D721Med (cell line): ENCODE data around the gene ECE2.

ENCODE experiments used
- DNase-seq: peaks from one replicate; pipeline ENCODE4 v3.0.0; 2011; ENCODE audit warnings: low spot score; ENCODE audit not compliant: insufficient read length
- FAIRE-seq: peaks from 2 replicates; lab custom pipeline; 2011; peaks lifted over from hg19 to GRCh38; lab: Jason Lieb, UNC
- CTCF ChIP-seq: IDR thresholded peaks from 2 replicates; pipeline ENCODE4 v1.5.1; 2012; ENCODE audit warnings: mild to moderate bottlenecking, control low read depth; ENCODE audit not compliant: insufficient read depth; ENCODE audit errors: missing control alignments

The ECE2 gene

GRCh38 chr3:184291738-184292445 is 16.1 kb downstream of the ECE2 start:
- FAIRE-seq, result no peak
- TF ChIP-seq CTCF, result no peak
- DNase-seq, result no peak

- DNase-seq, result no peak
- FAIRE-seq, result no peak
- TF ChIP-seq CTCF, result no peak
Observed at GRCh38 chr3:184295771-184296170, 19.9 kb downstream of the ECE2 start.

GRCh38 chr3:184296616-184297015 is 20.8 kb downstream of the ECE2 start:
- FAIRE-seq (no peak), DNase-seq (no peak)

GRCh38 chr3:184298759-184299487 is 23.1 kb downstream of the ECE2 start, which contains the start of gene PSMD2:
TSS of gene PSMD2 (plus strand) at chr3:184299241. CDS start at chr3:184299267, 26 bp downstream.
- DNase-seq (peak; percentile 84), FAIRE-seq (no peak)
- no peak for TF ChIP-seq CTCF

More at GRCh38 chr3:184296616-184297015, 20.8 kb downstream of the ECE2 start:
- no peak for TF ChIP-seq CTCF

GRCh38 chr3:184299488-184300377 is 23.9 kb downstream of the ECE2 start:
- FAIRE-seq (no peak), DNase-seq (no peak)
- no peak for TF ChIP-seq CTCF

GRCh38 chr3:184300378-184300720 is 24.5 kb downstream of the ECE2 start:
- TF ChIP-seq CTCF, result no peak
- FAIRE-seq (no peak), DNase-seq (no peak)
